DMS 273 treated with DMSO at 0.1 percent for 48 hours (cell line): ENCODE results near the gene FOLR2.

Experiments
- DNase-seq: peaks from one replicate; lab custom pipeline; 2025; lab: John Stamatoyannopoulos, UW

FOLR2 gene

DNA sequence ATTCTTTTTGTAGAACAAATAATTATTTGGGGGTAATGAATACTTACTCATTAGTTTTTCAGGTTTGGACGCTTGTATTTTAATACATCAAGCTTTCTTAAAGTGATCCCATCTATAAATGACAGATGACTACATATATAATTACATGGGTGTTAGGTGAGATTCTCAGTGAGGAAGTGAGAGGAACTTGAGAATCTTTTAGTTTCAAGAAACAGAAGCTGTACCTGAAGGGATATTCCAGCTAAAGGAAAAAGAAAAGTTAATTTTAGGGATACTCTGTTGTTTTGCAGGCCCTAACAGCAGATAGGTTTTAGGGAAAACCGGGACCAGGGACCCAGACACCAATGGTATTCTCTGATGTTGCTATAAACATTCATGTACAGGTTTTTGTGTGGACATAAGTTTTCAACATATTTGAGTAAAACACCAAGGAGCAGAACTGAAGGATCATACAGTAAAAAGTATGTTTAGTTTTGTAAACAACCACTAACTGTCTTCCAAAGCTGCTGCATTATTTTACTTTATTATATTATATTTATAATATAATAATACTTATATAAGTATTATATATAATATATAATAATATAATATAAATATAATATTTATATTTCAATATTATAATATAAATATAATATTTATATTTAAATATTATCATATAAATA is 51.5 kb downstream of the FOLR2 start:
- DNase-seq: no peak
